ENCODE data around the gene BSND. TPM values are rescaled to one million over a fixed set of nuclear protein-coding genes. Genes with fewer than 3 reads are reported as not detected.

The BSND gene
- polyA plus RNA-seq, 10 donors: 0.03 to 0.08 (median 0.05) TPM; not detected in 6

DNA sequence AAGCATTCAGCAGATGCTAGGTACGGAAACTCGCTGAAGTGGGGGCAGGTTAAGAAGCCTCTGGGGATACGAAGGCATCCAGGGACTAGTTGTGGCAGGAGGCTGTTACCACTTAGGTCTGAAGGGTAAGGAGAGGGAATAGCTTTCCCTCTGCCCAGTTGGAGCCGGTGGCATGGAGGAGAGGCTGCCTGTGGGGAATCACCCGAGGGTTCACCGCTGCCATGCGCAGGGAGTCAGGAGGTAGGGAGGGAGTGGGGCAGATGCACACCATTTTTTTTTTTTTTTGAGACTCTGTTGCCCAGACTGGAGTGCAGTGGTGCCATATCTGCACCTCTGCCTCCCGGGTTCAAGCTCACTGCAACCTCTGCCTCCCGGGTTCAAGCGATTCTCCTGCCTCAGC lies 46.7 kb downstream of the BSND start:
- no peak for DNase-seq

DNA sequence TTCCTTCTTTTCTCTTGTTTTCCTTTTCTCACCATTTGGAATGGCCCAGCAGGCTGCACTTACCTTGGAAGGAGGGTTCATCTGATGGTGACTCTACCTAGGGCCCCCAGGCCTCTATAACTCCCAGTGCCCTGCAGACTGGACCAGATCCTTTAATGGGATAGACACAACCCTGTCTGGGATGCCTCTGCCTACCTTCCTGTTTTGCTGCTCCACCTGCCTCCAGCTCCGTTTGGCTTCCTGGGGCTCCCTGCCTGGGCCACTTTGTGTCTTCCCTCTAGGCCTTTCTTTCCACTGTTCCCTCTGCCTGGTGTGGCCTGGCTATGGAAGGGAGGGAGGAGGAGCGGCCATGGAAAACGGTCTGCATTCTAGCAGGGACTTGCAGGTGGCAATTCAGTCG lies 48.1 kb downstream of the BSND start:
- DNase-seq: no peak

DNA sequence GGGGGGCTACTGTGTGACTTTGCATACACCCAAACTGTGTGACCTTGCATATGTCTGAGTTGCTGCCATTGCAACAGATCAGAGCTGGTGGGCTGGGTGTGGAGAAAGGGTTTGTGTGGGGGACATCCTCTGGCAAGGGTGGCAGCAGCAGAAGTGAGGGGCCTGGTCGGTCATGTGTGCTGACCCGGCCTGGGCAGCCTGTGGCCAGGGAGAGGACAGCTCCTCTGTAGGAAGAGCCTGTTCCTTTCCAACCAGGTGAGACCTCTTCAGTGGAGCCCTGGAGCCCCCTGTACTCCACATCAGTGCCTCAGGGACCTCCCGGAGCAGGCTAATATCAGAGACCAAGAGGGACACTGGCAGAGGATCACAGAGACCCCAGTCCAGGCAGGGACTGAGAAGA lies 48.9 kb downstream of the BSND start:
- DNase-seq: no peak

DNA sequence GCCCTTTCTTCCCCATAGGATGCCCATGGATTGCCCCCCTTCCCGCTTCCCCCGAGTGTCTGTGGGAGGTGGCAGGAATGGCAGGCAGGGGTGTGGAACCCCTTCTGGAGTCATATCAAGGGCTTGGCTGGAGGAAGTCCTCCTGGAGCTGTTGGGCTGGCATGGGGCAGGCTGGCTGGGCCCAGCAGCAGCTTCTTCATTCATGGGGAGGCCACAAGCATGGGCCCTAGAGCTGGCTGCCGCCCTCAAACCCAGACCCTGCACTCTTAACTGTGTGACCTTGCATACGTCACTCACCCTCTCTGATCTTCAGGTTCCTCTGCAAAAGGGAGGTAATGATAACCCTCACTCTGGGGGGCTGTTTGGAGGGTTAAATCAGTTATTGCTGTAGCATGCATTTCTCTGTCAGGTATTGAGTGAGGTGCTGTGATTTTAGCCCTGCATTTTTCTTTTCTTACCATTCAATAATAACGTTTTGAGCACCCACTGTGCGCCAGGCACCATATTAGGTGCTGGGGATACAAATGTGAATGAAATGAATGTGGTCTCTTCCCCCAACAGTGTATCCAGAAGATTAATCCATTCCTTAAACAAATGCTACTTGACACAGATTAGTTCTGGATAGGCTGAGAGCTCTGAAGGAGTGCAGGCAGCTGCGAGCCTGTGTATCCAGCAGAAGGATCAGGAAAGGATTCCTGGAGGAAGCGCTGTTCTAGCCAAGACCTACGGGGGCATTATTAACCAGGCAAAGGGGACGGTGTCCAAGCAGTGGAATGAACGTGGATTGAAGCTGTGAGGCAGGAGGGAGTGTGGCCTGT lies 49.9 kb downstream of the BSND start:
- no peak for DNase-seq

DNA sequence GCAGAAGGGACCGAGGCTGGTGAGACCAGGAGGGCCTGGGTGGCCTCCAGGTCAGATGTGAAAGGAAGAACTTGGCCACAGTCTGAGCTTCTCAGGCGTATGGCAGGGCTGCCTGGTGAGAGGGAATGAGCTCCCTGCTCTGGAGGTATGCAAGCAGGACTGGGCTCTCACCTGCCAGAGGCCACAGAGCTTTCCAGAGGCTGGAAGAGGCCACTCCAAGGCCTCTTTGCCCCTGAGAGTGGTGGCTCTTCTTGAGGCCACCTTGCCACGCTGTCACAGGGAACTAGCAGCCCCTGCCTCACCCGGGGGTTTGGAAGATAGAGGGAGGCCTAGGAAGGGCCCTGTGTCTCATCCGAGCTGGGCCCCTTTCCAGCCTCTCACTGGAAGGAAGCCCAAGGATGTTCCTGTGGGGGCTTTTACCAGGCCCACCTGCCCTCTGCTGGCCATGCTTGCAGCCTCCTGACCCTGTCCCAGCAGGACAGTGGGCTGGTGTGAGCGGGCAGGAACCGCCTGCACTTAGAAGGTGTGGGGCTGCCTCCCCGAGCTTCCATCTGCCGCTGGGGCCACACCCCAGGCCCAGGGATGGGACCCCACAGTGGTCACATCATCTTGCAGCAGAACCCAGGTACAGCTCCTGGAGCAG lies 50.7 kb downstream of the BSND start:
- DNase-seq: peak in 1 of 3 donors; percentile 41

GRCh38 chr1:55049914-55050278 lies 51.2 kb downstream of the BSND start:
- peak; percentile 65 to 86 (median 69) for DNase-seq

DNA sequence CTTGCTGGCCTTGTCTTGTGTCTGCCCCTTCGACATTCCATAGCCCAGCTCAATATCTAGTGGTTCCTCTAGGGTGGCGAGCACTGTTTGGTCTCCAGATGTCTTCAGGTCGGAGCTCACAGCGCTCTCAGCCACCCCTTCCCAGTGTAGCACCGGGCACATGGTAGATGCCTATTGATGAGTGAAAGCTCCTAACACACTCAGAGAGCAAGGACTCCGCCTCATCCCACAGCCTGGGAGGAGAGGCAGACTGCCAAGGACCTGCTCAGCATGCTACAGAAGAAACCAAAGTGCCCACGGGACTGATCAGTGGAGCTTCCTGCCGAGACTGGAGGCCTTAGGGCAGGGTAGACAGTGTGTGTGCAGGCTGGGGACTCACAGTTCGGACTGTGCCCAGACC lies 51.5 kb downstream of the BSND start:
- peak in 1 of 3 donors; percentile 66 for DNase-seq

- DNase-seq: no peak
Measured at GRCh38 chr1:55051169-55051568, 52.4 kb downstream of the BSND start.

GRCh38 chr1:55051621-55052020 lies 52.9 kb downstream of the BSND start:
- DNase-seq: no peak

- DNase-seq: no peak
Measured at GRCh38 chr1:55052221-55053142, 53.7 kb downstream of the BSND start.

DNA sequence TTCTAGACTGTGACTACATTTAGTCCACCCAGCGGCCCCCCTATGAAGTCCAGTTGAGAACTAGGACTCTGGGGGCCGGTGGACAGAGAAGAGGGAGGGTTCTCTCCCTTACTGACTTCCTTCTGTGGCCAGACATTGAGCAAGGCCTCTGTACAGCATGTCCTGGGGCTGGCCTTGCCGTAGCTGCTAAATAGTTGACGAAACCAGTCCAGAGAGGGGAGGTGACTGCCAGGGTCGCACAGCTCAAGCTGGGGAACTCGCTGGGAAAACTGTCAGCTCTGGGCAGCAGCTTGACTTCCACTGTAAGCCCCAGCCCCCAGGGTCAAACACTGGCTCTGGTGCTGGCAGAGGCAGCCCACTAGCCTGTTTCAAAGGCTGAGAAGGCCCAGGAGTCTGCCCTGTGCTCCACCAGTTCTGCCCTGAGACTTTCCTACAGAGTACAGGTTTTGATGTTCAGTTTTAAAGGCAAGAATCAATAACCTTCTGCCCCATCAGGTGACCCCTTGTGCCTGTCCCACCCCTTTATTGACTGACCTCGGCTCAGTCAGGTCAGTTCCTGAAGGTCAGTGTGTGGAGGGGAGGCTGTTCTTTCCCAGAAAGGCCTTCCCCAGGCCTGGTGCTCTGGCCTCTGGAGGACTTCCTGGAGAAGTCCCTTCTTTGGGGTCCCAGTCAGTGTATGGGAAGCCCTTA lies 54.7 kb downstream of the BSND start:
- no peak for DNase-seq

- no peak for DNase-seq
Measured at GRCh38 chr1:55054396-55054795, 55.7 kb downstream of the BSND start.

DNA sequence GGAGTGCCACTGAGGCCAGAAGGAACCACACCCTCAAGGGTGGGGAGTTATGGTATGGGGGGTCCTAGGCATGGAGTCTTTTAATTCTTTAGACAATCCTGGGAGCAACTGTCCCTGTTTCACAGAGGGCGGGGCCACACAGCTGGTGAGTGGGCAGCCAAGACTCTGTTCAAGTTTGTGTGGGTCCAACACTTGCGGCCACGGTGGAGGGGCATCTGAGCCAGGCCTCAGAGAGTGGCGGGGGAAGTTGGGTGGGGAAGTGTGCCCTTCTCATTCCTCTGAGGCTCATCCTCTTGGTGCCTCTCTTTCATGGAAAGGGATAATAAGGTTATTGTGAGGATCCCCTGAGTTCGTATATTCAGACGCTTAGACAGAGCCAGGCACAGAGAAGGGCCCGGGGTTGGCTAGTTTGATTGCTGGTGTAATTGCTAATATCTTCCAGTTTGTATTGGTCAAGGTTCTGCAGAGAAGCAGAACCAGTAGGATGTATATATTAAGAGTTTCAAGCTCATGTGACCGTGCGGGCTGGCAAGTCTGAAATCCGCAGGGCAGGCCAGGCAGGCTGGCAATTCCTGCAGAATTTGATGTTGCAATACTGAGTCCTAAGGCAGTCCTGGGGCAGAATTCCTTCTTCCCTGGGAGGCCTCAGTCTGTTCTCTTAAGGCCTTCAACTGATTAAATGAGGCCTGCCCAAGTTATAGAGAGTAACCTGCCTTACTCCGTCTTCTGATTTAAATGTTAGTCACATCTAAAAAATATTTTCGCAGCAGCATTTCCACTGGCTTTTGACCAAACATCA lies 56.5 kb downstream of the BSND start:
- DNase-seq: no peak

DNA sequence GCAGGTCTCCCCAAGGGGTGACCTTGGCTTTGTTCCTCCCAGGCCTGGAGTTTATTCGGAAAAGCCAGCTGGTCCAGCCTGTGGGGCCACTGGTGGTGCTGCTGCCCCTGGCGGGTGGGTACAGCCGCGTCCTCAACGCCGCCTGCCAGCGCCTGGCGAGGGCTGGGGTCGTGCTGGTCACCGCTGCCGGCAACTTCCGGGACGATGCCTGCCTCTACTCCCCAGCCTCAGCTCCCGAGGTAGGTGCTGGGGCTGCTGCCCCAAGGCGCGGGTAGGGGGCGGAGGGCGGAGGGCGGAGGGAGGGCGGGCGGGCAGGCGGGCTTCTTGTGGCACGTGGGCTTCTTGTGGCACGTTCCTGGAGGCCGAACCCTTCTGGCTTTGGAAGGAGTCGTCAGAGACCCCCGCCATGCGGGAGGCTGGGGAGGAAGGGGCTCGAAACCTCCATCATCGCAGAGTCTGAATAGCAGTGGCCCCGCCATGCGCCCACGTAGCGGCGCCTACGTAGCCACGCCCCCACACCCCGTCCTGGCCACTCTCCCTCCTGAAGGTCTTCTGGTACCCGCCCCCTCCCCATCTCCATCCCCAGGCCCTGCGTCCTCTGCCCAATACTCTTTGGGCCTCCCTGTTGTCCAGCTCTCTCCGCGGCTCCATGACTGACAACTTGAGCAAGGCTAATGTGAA lies 57.4 kb downstream of the BSND start:
- DNase-seq: no peak

DNA sequence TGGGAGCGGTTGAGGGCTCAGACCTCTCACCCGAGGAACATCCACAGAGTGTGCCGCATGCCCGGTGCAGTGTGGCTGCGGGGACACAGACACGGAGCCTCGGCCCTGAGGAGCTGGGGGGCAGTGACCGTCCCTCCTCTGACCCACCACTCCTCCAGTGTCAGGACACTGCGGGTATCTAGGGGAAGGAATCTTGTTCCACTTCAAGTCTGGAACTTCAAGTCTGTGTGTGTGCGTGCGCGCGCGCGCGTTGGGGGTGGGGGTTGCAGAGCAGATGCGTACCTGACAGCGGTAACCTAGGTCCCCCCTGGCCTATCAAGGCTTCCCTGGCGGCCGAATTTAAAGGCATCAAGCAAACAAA lies 57.9 kb downstream of the BSND start:
- no peak for DNase-seq

- DNase-seq: no peak
Measured at GRCh38 chr1:55057270-55057955, 58.7 kb downstream of the BSND start.

- no peak for DNase-seq
Measured at GRCh38 chr1:55057956-55058298, 59.2 kb downstream of the BSND start.

GRCh38 chr1:55059302-55060132 lies 60.8 kb downstream of the BSND start:
- DNase-seq: no peak
